ENCODE data around the gene TGFA.

GRCh38 chr2:70412294-70413070 lies 141.1 kb downstream of the TGFA start:
- TF ChIP-seq CTCF (conservative IDR thresholded peaks at IDR 0.05; ENCODE audit: low read length) (no peak), EZH2phosphoT487 (IDR thresholded peaks at IDR 0.05; ENCODE audit: borderline replicate concordance, low read depth, low read length) (no peak)
